HG03097 (cell line): ENCODE results near the gene MXI1.
A peak's percentile ranks its signal among the peaks of the same experiment; 100 is the strongest.
"Not testable (repeated sequence)": the region's sequence is repeated elsewhere in the genome, so short reads cannot be mapped to it uniquely, and the experiment has no call there.

Source experiments
- ATAC-seq: cut with Tn5 transposase; IDR thresholded peaks from one replicate; pipeline ENCODE4 v1.9.1; 2021; ENCODE audit not compliant: unreplicated experiment, low FRiP score

MXI1 gene

DNA sequence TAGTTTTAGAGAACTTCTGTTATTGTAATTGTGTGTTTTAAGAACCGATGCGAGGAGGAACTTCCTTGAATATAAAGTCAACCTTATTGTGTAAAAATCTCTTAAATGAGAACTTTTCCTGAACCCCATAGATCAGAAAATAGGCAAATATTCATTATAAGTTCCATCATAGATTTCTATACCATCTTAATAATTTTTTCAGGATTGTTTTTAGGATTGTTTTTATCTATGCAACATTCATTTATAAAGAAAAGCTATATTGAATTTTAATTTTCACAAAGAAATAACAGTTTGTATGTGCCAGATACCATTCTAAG, 99.0 kb downstream of the MXI1 start:
- no peak for ATAC-seq

DNA sequence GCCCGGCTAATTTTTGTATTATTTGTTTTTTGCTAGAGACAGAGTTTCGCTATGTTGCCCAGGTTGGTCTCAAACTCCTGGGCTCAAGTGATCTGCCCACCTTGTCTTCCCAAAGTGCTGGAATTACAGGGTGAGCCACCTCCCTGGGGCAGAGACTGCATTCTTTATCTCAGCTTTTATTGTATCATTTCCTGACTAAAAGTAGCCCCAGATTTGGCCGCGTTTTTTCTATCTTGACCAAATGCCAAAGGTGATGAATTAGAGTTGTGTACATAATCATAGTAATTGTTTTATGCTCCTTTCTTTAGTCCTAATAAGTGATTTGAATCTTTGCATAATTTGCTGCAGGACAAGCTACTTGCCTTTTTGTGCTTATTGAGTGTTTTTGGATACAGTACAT, 100.4 kb downstream of the MXI1 start:
- ATAC-seq = no peak

DNA sequence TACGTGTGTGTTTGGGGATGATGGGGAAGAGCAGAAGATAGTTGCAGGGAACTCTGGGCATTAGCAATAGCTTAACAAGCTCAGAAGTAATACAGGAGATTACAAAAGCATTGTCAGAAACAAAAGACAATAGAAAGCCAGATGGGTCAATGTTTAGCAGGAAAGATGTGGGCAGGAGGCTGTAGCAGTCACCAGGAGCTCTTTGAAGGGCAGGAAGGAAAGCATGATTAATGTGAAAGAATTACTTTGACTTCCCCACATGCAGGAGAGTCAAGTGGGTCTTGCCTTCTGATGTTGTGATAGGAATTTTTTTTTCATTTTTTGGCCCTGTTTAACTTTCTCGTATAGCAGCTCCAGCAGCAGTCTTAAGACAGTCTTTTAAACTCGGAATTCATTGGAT, 103.3 kb downstream of the MXI1 start:
- ATAC-seq = no peak

GRCh38 chr10:110311357-110311949, 104.0 kb downstream of the MXI1 start:
- no peak for ATAC-seq

DNA sequence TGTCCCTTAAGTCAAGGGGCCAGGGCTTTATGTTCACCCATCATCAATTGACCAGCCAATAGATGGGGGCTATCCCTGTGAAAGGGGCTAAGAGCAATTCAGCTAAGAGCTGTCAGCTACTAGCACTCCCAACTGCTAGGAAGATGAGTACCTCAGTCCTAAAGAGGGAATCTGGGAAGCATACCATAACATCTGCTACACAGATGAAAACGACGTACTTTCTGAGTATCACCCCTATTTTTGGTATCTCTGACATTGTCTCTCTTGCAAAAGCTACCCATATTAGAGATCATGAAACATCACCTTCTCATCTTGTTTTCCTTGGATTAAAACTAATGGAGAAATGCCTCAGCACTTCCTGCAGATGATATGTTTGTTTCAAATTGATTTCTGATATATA, 104.8 kb downstream of the MXI1 start:
- ATAC-seq = no peak

DNA sequence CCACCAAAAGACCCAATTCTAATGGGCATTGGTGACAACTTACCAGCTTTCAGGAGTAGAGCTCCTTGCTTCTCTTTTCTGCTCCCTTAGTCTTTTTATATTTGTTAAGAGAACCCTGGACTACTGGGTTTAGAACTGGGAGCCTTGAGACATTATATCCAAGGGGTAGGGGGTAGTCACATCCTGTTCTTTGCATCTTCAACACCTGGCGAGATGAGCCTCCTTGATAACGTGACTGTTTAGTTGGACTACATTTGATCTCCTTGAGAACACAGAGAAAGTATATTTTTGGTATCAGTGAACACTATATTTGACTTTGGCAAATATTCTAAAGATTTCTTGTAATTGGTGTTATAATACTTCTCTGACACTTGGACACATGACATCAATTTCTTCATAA, 106.3 kb downstream of the MXI1 start:
- ATAC-seq = no peak

- no peak for ATAC-seq
Observed at GRCh38 chr10:110317866-110318850, 110.8 kb downstream of the MXI1 start.

- ATAC-seq = no peak
Observed at GRCh38 chr10:110321869-110322620, 114.6 kb downstream of the MXI1 start.

DNA sequence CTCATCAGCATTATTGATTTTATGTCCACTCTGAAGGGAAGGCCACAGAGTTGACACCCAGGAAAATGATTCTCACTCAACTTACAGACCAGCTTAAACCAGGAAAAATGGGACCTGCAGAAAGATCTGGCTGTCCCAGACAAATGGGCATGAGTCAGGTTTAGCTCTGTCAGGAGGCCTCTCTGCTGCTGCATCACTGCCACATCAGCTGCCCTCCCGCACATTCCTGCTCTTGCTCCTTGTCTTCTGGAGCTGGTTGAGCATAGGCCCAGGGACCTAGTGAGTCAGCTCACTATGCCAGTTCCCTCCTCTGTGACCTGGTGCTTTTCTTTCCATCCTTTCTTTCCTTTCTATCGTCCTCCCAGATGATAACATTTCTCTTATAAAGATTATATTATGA, 116.1 kb downstream of the MXI1 start:
- ATAC-seq = no peak

DNA sequence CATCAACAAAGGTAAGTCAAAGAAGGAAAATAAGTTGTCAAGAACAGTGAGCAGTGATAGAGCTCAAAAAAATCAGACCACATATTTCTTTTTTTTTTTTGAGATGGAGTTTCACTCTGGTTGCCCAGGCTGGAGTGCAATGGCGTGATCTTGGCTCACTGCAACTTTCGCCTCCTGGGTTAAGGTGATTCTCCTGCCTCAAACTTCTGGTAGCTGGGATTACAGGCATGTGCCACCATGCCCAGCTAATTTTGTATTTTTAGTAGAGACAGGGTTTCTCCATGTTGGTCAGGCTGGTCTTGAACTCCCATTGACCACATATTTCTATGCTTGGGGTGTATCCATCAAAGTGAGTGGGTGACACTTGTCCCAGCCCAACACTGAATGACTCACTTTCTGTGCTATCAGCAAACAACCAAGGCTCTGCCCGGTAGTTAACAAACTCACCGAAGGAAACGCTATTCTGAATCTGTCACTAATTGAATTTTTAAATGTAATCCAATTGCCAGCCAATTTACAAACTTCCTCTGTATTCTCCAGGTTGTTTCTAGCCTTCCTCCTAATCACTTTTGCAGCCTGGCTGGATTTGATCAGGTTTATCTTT, 116.9 kb downstream of the MXI1 start:
- ATAC-seq = no peak

DNA sequence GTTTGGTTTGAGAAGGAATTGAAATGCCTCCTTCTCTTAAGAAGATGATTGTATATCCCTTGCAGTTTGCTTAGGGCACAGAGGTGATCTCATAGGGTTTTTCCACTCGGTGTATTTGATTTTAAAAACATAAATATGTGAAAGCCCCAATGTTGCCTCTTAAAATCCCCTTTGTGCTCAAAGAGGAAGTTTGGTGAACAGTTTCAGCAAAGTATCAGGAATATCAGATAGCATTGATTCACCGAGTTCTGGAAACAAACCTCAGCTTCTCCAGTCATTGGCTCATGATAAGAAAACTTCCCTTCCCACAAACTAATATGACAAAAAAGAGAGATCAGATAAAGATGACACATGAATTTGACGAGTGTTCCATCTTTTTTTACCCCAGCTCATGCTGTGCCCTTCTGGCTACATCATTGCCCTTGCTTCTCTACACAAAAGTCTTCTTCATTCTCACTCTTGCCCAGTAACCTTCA, 117.4 kb downstream of the MXI1 start:
- ATAC-seq = peak; percentile 45

DNA sequence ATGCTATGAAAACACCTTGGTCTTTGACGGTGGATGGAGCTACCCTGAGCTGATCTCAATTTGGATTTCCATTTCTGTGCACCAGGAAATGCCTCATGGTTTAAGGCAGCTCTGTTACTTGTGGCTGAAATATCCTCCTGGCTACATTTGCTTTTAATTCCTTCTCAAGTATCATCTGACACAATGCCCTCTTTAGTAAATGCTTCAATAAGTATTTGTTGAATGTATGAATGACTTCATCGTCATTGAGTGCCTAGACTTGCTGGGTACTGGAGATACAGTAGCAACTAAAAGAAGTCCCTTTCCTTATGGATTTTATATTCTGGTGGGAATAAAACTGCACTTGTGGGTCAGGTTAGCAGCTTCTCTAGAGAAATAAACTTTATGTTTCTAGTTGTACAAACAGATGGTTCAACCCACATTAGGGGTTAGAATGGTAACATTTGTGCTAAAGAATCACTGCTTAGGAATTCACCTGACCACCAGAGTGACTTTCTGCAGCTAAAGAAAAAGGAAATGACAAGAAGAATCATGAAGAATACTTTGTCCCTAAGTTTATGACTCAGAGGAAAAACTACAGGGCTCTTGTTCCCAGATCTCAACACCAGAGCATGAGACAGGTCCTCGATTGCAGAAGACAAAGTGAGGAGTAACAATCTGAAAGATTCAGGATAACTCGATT, 119.1 kb downstream of the MXI1 start:
- no peak for ATAC-seq

- ATAC-seq = no peak
Observed at GRCh38 chr10:110327262-110327914, 120.0 kb downstream of the MXI1 start.

- no peak for ATAC-seq
Observed at GRCh38 chr10:110330675-110331074, 123.3 kb downstream of the MXI1 start.

- ATAC-seq = not testable (repeated sequence)
Observed at GRCh38 chr10:110331226-110331795, 123.9 kb downstream of the MXI1 start.

DNA sequence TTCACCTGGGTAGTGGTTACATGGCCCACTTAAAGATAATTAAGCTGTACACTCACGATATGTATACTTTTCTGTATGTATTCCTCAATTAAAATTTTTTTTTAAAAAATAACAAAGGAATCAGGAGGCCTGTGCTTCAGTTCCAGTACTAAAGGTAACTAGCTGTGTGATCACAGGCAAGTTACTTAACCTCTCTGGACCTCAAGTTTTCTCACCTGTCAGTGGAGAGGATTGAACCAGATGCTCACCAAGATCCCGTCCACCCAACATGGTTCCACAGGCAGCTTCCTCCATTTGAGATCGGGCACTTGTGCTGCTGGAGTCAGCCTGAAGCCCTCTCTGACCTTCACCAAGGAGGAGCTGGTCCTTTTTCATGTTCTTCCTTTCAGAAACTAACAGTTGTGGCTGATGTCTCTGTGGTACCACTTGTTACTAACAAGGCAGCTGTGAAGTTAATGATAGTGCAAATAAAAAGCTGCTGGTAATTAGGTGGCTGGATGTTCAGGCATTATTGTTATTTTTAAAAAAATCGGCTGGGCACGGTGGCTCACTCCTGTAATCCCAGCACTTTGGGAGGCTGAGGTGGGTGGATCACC, 126.8 kb downstream of the MXI1 start:
- ATAC-seq = no peak

DNA sequence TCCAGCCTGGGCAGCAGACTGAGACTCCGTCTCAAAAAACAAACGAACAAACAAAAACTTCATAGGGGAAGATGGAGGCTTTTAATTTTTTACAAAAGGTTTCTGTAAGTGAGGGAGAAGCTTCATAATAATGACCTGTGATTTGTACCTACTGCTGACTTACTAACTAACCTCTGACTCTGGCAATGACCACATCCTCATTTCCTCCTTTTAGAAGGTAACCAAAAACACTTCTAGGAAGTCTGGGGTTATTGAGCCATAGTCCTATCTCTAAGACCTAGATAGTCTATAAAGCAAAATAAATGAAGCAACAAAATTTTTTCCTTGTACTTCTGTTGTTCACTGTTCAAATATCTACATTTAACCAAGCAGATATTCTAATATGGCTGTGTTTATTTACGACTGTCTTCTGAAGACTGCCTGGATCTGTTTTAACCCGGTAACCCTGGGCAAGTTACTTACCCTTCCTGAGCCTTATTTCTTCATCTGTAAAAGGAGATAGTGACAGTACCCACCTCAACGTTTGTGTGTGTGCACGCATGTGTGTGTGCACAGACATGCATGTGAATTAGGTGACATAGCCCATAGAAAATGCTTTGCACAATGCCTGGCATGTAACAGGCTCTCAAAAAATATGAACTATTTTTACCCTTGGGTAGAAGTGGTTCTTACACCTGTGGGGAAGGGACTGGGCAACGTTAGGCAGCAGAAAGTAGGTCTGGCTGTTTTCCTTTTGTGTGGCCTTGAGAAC, 128.1 kb downstream of the MXI1 start:
- no peak for ATAC-seq

- no peak for ATAC-seq
Observed at GRCh38 chr10:110336111-110336721, 128.8 kb downstream of the MXI1 start.
